H1 (cell line): Measurements from ENCODE around the gene PIK3R5. TPM values are rescaled to one million over a fixed set of nuclear protein-coding genes. Genes with fewer than 3 reads are reported as not detected.

Experiments used
- CHD7 ChIP-seq: fragments of 300-600 bp; sonication (generic); IDR thresholded peaks from 2 replicates; pipeline ENCODE4 v1.7.1; 2012; ENCODE audit warnings: low read length, moderate library complexity, mild to moderate bottlenecking, inconsistent platforms; ENCODE audit not compliant: insufficient replicate concordance
- RBBP5 ChIP-seq: IDR thresholded peaks from 2 replicates; pipeline ENCODE4 v1.7.1; 2012; ENCODE audit warnings: low read depth, mild to moderate bottlenecking, inconsistent platforms, low read length, moderate library complexity, borderline replicate concordance
- RFX5 ChIP-seq: IDR thresholded peaks from 2 replicates; pipeline ENCODE4 v1.6.1; 2011; ENCODE audit warnings: low read depth, low read length, improper control_type of control experiment, borderline replicate concordance
- SRF ChIP-seq: IDR thresholded peaks from 2 replicates; pipeline ENCODE4 v1.6.1; 2011; ENCODE audit warnings: mild to moderate bottlenecking, low read depth, low read length, moderate library complexity
- polyA plus RNA-seq, 7 experiments: library from polyadenylated mRNA; depleted of rRNA in 3 of 7; stranded (reverse) in 5 of 7; unstranded in 2 of 7; fragments of >200 nt in 5 of 7; fragments of 200-250 nt in 2 of 7; gene quantifications; 1 replicate in 5 of 7; 2 replicates in 1 of 7; 4 replicates in 1 of 7; pipeline versions ENCODE4 v1.2.1 to v1.2.3, GENCODE V29; 2011 to 2013; ENCODE audit warnings: missing spikeins in 2 of 7, mixed read lengths in 2 of 7
- total RNA-seq: library from RNA; stranded (reverse); fragmentation: NEBNext Ultra II Directional; extraction: Animal tissue kit (Norgen Biotek cat#: 25700); gene quantifications from 2 replicates; pipeline ENCODE4 v1.2.1, GENCODE V29; 2021

The PIK3R5 gene
- total and polyA plus RNA-seq, 2 of the 8 experiments (the other 6 are each of a cell fraction or from before 2014, with no cell fraction given), result 2.7 to 4.3 TPM

GRCh38 chr17:9006175-9006767, 40.8 kb upstream of the PIK3R5 start (continued):
- TF ChIP-seq SRF (no peak), RFX5 (no peak), RBBP5 (no peak), CHD7 (no peak)
